IPS DF 19.7 (cell line): ENCODE data around the gene ANAPC5.
"Not testable (repeated sequence)": the region's sequence is repeated elsewhere in the genome, so short reads cannot be mapped to it uniquely, and the experiment has no call there.

Experiments used
- DNase-seq: peaks from one replicate; pipeline ENCODE4 v3.0.0-alpha.2; 2013; ENCODE audit warnings: low read depth, low spot score

The ANAPC5 gene, protein sequence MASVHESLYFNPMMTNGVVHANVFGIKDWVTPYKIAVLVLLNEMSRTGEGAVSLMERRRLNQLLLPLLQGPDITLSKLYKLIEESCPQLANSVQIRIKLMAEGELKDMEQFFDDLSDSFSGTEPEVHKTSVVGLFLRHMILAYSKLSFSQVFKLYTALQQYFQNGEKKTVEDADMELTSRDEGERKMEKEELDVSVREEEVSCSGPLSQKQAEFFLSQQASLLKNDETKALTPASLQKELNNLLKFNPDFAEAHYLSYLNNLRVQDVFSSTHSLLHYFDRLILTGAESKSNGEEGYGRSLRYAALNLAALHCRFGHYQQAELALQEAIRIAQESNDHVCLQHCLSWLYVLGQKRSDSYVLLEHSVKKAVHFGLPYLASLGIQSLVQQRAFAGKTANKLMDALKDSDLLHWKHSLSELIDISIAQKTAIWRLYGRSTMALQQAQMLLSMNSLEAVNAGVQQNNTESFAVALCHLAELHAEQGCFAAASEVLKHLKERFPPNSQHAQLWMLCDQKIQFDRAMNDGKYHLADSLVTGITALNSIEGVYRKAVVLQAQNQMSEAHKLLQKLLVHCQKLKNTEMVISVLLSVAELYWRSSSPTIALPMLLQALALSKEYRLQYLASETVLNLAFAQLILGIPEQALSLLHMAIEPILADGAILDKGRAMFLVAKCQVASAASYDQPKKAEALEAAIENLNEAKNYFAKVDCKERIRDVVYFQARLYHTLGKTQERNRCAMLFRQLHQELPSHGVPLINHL

DNA sequence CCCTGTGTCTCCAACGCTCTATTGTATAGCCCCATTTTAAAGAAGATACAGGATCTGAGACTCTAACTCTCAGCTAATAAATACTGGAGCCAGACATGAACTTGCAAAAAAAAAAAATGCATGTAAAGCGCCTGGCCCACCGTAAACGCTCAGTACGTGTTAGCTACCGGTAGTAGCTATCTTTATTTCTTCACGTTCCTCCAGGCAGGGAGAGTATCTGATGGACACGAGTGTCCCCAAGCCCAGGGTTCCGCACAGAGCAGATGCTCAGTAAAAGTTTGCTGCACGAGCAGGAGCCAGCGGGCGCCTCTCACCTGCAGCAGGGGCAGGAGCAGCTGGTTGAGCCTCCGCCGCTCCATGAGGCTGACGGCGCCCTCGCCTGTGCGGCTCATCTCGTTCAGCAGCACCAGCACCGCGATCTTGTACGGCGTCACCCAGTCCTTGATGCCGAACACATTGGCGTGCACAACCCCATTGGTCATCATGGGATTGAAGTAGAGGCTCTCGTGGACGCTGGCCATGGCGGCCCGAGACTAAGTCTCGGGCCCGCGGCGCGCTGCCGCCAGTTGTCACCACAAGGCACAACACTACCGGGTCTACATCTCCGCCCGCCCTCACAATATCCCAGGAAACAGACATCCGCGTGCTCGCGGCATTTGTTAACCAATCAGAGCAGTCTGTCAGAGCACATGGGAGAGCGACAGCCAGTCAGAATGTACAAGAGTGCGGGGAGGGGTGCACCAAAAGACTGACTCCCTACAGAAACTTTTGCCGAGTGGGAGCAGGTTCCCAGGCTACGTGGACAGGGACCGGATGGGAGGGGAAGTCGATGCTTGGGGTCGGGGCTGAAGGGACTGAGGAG is at the start of gene ANAPC5:
TSS of gene ANAPC5 (minus strand) at position 592 of the 862 bp plus-strand sequence. CDS start at position 521, 71 bp downstream.
- peak; percentile 98 for DNase-seq

DNA sequence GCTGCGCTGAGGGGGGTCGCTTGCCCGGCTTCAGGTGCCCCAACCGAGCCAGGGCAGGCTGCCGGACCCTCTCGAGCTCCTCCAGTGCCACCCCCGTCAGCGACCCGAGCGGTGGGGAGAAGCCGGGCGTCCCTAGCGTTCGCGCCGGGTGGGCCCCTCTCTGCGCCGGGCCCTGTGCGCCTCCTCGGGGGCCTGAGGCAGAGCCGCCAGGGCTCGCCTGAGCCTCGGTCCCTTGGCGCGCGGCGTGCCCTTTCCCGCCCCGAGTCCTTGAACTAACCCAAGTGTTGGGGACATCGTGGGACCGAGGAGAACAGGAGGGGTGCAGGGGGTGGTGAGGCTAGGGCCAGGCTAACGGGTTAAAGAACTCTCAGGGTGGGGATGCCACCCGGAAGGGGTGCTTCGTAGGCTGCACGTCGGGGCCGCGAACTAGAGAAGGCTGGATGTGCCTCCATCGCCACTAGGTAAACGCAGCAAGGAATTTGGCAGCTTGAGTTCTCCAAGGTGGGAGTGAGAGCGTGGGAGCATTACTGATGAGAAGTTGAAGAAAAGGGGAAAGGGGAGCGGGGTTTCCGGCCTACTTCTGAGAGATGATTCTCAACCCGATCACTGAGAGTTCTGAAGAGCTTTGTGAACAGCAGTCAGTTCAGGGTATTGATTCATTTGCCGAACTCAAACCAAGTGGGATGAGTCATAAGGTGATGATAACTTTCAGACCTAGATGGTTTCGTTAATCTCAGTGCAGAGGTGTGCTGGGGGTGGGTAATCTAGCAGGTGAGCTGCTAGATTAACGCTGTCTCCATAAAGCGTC is 48.3 kb upstream of the ANAPC5 start:
- no peak for DNase-seq

DNA sequence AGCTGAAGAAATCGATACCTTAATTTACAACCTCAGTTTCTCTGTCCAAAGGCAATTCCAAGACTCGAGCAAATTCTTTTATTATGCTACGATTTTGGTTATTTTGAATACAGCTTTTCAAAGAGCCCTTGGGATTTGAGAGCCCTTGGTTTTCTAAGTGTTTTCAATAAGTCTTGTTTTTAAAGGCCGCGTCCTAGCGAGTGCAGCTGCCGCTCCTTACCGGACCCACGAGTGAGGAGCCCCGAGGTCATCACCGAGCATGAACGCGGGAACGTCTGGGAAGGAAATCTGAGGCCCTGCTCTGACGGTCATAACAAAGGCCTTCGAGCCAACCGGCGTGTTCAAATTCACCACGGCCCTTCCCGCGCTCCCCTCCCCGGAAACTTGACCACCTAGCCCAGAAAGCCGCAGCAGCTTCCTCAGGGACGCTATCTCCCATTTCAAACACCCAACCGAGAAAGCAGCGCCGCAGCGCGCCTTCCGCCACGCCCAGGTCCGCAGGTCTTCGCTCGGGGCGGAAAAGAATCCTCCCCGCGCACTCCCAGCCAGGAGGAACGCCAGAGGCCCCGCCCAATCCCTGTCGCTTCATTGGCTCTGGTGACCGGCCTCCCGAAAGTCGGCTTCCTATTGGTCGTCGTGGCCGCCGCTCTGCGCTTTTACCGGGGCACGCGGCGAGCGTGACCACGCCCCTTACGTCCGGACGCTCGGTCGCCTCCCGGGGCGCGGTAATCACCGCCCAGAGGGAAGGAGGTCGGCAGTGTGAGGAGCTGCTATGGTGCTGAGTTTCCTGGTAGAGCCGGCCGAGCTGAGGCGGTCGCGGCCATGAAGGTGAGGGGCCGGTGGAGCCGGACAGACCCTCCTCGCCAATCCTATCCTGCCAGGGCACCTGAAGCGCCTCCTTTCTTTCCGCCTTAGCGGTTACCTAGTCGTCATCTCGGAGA is 47.5 kb upstream of the ANAPC5 start, which contains the start of gene RNF34:
TSS of gene RNF34 (plus strand) at position 728 of the 941 bp plus-strand sequence. CDS start at position 823, 95 bp downstream.
- DNase-seq: peak; percentile 94

DNA sequence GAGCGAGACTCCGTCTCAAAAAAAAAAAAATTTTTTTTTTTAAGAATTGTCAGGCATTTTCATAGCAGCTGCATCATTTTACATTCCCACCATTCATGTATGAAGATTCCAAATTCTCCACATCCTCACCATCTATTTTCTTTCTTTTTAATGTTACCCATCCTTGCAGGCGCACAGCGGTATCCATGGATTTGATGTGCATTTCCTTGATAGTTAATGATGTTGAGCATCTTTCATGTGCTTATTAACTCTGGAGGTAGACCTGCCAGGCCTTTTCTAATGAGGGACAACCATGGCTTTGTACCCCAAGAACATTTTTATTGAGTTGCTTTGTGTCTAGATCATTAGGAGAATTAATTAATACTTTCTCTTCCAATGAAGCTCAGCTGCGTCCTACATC is 46.1 kb upstream of the ANAPC5 start:
- no peak for DNase-seq

DNA sequence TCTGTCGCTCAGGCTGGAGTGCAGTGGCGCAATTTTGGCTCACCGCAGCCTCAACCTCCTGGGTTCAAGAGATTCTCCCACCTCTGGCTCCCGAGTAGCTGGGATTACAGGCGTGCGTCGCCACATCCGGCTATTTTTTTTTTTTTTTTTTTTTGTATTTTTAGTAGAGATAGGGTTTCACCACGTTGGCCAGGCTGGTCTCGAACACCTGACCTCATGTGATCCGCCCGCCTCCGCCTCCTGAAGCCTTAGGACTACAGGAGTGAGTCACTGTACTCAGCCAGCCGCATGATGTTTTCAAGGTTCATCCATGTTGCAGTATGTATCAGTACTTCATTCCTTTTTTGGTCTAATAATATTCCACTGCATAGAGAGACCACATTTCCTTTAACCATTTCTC is 45.3 kb upstream of the ANAPC5 start:
- no peak for DNase-seq

DNA sequence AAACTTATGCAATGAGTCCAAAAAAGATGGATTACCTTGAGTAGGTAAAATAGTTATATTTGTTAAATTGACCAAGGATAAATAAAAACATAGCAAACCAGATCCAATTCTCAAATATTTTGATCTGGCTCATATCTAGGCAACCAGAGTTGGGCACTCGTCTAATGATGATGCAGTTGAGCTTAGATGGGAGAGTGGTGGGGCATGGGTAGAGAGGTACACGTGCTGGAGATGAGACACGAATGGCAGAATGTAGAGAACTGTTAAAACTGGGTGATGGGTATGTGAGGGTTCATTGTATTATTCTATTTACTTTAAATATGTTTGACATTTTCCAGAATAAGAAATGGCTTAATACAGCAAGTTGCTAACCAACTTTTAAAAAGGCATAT is 40.1 kb upstream of the ANAPC5 start:
- DNase-seq: no peak

DNA sequence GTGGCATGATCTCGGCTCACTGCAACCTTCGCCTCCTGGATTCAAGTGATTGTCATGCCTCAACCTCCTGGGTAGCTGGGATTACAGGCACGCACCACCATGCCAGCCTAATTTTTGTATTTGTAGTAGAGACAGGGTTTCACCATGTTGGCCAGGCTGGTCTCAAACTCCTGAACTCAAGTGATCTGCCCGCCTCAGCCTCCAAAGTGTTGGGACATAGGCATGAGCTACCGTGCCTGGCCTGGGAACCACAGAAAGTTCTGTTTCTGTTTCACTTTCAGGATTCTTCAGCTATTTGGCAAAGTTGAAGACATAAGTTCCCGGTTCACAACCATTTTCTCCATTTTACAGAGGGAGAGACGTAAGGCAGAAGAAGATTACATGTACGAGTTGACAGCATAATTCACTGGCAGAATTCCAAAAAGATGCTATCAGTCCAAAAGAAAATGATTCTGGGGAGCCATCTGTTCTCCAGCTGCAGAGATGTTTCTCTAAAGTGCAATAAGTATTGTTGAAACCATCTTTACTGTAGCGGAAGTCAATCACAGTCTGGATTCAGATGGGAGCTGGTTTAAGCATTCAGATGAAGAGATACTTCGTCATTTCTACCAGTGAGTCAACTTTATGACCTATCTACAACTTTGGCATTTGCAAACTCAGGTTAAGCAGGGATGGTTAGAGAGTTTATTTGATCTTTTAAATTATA is 39.6 kb upstream of the ANAPC5 start:
- DNase-seq: no peak

DNA sequence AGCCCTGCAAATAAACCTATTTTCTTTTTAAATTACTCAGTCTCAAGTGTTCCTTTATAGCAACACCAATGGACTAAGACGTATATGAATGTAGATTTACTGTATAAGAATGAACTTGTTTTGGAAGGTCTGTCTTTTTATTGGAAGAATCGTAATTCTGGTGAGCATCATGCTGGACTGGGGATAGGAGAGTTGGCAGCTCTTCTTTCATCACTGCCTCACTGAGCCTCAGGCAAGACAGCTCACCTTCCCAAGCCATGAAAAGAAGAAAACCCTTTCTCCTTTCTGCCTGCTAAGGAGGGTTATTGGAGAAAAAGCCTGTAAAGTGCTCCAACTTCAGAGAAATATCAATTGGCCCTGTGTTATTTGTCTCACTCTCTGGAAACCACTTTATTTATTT is 38.6 kb upstream of the ANAPC5 start:
- no peak for DNase-seq

DNA sequence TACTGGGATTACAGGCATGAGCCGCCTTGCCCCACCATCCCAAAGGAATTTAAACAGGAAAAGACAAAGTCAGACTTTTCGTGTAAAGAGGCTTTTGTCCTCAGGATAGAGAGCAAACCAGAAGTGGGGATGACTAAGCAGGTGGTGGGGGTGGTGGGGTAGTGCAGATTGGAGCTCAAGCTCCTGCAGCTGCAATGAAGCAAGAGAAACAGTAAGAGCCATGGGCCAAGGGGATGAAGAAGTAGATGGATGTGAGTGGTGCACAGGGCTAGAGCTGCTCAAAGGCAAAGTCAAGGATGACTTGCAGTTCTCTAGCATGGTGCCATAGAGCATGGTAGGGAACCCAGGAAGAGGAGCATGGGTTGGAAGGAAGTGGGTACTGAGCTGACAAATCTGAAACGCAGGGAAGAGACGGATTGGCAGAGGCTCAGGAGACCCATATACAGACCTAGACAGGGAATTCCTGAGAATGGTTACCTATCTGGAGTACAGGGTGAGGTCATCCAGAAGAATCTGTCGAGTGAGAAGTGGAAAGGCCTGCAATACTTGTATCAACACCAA is 36.3 kb upstream of the ANAPC5 start:
- DNase-seq: no peak

DNA sequence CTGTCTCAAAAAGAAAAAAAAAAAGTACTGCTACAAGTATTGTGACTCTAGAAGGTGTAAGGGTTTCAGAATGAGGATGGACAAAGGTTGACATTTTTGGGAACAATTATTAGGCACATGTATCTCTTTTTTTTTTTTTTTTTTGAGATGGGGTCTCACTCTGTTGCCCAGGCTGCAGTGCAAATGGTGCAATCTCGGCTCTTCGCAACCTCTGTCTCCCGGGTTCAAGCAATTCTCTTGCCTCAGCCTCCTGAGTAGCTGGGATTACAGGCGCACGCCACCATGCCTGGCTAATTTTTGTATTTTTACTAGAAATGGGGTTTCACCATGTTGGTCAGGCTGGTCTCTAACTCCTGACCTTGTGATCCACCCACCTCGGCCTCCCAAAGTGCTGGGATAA is 32.7 kb upstream of the ANAPC5 start:
- not testable (repeated sequence) for DNase-seq

DNA sequence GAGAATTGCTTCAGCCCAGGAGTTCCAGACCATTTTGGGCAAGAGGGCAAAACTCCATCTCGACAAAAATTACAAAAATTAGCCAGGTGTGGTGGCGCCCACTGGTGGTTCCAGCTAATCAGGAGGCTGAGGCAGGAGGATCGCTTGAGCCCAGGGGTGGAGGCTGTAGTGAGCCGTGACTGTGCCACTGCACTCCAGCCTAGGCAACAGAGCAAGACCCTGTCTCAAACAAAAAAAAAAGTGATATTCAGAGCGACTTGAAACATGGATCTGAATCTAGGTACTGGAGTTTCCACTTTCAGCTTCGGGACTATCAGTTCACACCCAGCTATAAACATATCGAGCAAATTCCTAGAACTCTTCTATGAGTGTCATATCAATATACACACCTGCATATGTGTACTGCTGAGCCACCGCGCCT is 31.4 kb upstream of the ANAPC5 start:
- DNase-seq: no peak

DNA sequence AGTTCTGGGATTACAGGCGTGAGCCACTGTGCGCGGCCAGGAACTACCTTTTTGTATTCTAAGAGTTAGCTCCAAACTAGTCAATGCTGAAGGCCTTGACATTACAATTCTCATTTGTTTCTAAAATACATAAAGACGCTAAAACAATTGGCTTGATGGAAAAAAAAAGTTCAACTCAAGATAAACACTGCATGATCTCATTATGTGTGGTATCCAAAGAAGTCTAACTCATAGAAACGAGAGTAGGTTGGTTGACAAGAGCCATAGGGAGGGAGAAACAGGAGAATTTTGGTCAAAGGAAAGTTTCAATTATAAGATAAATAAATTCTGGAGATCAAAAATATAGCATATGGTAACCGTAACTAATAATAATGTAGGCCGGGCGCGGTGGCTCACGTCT is 27.7 kb upstream of the ANAPC5 start:
- DNase-seq: no peak

DNA sequence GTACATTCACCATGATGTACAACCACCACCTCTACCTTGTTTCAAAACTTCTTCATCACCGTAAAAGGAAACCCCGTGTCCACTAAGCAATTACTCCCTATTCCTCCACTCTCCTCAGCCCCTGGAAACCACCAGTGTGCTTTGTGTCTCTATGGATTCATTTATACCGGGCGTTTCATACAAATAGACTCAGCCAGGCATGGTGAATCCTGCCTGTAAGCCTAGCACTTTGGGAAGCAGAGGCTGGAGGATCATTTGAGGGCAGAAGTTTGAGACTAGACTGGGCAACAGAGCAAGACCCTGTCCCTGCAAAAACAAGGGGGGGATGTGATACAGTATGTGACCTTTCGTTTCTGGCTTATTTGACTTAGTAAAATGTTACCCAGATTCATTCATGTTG is 26.5 kb upstream of the ANAPC5 start:
- no peak for DNase-seq

DNA sequence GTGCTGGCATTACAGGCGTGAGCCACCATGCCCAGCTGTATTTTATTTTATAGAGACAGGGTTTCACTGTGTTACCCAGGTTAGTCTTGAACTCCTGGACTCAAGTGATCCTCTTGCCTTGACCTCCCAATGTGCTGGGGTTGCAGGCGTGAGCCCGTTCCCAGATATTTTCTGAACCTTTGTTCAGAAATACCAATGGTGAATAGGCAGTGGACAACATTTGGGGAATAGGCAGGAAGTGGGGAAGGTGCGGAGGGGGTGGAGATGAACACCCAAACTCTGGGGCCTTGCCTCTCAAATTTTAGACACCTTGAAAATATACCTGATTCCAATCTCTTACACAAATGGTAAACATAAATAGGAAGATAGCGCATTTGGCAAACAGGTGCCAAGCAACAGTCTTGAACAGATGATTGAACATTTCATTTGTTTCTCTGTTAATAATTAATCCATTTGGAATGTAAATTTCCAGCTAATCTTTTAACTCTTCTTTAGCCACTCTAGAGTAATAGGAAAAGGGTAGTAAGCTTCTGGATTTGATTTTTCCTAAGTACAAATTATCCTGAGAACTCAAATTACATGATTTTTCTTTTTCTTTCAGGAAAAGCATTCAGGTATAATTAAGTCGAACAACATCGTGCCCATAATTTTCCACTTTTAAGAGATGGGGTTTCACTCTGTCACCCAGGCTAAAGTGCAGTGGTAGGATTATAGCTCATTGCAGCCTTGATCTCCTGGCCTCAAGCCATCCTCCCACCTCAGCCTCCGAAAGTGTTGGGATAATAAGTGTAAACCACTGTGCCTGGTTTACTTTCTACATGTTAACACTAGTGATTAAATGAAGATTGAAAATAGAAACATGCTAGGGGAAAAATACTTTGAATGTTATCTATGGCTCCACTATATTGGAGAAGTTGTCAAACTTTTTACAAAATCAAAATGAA is 24.8 kb upstream of the ANAPC5 start:
- no peak for DNase-seq

DNA sequence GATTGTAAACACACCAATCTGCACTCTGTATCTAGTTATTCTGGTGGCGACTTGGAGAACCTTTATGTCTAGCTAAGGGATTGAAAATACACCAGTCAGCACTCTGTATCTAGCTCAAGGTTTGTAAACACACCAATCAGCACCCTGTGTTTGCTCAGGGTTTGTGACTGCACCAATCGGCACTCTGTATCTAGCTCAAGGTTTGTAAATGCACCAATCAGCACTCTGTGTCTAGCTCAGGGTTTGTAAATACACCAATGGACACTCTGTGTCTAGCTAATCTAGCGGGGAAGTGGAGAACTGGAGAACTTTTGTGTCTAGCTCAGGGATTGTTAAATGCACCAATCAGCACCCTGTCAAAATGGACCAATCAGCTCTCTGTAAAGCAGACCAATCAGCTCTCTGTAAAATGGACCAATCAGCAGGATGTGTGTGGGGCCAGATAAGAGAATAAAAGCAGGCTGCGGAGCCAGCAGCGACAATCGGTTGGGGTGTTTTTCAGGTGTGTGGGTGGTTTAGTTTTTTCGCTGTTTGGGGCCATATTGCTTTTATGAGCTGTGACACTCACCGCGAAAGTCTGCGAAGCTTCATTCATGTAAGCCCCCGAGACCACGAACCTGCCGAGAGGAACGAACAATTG is 22.9 kb upstream of the ANAPC5 start:
- DNase-seq: not testable (repeated sequence)

DNA sequence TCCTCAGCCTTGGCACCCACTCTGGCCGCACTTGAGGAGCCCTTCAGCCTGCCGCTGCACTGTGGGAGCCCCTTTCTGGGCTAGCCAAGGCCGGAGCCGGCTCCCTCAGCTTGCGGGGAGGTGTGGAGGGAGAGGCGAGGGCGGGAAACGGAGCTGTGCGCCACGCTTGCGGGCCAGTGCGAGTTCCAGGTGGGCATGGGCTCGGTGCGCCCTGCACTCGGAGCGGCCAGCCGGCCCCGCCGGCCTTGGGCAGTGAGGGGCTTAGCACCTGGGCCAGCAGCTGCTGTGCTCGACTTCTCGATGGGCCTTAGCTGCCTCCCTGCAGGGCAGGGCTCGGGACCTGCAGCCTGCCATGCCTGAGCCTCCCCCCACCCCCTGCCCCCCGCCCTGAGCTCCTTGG is 22.1 kb upstream of the ANAPC5 start:
- DNase-seq: not testable (repeated sequence)

DNA sequence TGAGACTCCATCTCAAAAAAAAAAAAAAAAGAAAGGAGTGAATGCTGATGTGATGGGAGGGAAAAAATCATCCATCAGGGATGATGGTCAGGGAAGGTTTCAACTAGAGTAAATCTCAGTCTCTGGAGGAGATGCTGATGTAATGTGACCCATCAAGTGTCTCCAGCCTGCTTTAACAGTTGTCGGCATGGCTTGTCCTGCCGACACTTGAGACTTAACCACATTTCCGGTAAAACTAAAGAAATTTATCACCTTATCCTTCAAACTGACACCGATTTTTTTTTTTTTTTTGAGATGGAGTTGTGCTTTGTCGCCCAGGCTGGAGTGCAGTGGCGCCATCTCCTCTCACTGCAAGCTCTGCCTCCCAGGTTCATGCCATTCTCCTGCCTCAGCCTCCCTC is 21.5 kb upstream of the ANAPC5 start:
- no peak for DNase-seq
